Esophagus muscularis mucosa (tissue), 3 donors: ENCODE data around the gene ALDH1L2.

Experiments used
- POLR2A ChIP-seq: fragments of 450-650 bp; IDR thresholded peaks from one replicate; pipeline ENCODE4 v1.6.1; 2017; ENCODE audit warnings: antibody characterized with exemption, moderate library complexity, mild to moderate bottlenecking, low read depth
- POLR2AphosphoS5 ChIP-seq, 2 donors: sonication (generic); formaldehyde crosslinking; IDR thresholded peaks; one replicate each; pipeline ENCODE4 v1.6.1; 2017; ENCODE audit warnings: antibody characterized with exemption in 2 of 2
- TF ChIP-seq, protein P1 (sequence below), 3 experiments: fragments of 200-600 bp in 2 of 3; fragments of 450-650 bp in 1 of 3; sonication (generic) in 2 of 3; IDR thresholded peaks; one replicate each; pipeline ENCODE4 v1.5.1; 2017 to 2019; ENCODE audit warnings: antibody characterized with exemption in 3 of 3, mild to moderate bottlenecking in 2 of 3, moderate library complexity in 1 of 3

DNA sequence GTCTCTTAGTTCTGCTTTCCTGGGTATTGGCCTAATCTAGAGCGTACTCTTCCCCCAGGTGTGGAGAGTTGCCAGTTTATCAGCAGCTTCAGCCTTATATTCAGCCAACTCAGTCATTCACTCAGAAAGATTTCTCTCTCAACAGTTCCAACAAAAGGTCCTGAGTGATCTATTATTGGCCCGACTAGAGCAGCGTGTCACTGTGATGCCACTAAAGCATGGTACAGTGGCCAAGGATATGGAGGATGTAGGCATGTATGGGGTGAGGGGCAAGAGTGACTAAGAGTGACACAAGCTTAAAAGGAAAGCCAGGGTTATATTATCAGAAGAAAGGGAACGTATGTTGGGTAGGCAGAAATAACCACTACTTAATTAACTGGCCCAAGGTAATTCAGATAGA, 93.3 kb downstream of the ALDH1L2 start:
- TF ChIP-seq, protein P1, sequence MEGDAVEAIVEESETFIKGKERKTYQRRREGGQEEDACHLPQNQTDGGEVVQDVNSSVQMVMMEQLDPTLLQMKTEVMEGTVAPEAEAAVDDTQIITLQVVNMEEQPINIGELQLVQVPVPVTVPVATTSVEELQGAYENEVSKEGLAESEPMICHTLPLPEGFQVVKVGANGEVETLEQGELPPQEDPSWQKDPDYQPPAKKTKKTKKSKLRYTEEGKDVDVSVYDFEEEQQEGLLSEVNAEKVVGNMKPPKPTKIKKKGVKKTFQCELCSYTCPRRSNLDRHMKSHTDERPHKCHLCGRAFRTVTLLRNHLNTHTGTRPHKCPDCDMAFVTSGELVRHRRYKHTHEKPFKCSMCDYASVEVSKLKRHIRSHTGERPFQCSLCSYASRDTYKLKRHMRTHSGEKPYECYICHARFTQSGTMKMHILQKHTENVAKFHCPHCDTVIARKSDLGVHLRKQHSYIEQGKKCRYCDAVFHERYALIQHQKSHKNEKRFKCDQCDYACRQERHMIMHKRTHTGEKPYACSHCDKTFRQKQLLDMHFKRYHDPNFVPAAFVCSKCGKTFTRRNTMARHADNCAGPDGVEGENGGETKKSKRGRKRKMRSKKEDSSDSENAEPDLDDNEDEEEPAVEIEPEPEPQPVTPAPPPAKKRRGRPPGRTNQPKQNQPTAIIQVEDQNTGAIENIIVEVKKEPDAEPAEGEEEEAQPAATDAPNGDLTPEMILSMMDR (IDR thresholded peaks at IDR 0.05), result no peak
- TF ChIP-seq POLR2A (no peak), POLR2AphosphoS5 (IDR thresholded peaks at IDR 0.05) (no peak)
